CD4-positive, alpha-beta T cell treated with Interleukin-6 at 100 ng/mL for 8 hours (primary cell): ENCODE results near the gene PGC.

Experiments used
- DNase-seq: peaks from one replicate; pipeline ENCODE4 v3.0.0-alpha.2; 2020; ENCODE audit warnings: mixed read lengths, low spot score

Gene PGC

DNA sequence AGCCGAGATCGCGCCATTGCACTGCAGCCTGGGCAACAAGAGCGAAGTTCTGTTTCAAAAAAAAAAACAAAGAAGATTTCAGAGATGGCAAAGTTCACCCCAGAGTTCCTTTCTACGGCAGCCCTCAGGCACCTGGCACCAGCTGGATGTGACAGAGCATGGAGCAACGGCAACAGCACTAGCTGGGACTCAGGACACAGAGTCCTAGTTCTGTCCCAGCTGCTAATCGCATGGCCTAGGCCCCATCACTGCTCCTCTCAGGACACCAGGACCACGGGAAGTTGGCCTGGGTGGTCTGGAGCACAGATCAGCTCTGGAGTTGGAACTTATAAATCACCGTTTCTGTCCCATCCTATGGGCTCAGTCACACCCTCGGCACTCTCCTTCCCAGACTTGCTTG is 1.1 kb downstream of the PGC start:
- DNase-seq = no peak

DNA sequence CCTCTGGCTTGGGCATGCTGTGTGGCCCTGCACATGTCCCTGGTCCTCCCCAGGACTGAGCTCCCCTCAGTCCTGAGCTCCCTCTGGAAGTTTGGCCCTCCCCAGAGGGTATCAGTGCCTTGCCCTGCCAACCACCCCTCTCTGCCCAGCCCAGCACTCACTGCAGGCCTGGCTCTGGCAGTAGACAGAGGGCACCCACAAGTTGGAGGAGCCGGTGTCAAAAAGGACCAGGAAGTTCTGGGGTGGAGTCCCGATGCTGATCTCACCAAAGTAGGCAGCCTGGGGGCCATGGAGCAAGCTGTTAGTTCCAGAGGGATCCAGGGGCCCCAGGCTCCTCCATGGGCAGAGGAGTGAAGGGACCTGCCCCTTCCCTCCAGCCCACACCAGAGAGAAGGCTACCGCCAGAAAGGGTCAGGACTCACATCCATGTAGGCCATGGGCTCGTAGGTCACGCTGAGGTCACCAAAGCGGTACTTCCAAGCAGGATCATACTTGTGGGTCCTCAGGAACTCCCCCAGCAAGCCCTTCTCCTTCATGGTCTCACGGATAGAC is 2.9 kb downstream of the PGC start:
- DNase-seq = no peak

GRCh38 chr6:41743406-41744235 is 3.6 kb downstream of the PGC start:
- no peak for DNase-seq

DNA sequence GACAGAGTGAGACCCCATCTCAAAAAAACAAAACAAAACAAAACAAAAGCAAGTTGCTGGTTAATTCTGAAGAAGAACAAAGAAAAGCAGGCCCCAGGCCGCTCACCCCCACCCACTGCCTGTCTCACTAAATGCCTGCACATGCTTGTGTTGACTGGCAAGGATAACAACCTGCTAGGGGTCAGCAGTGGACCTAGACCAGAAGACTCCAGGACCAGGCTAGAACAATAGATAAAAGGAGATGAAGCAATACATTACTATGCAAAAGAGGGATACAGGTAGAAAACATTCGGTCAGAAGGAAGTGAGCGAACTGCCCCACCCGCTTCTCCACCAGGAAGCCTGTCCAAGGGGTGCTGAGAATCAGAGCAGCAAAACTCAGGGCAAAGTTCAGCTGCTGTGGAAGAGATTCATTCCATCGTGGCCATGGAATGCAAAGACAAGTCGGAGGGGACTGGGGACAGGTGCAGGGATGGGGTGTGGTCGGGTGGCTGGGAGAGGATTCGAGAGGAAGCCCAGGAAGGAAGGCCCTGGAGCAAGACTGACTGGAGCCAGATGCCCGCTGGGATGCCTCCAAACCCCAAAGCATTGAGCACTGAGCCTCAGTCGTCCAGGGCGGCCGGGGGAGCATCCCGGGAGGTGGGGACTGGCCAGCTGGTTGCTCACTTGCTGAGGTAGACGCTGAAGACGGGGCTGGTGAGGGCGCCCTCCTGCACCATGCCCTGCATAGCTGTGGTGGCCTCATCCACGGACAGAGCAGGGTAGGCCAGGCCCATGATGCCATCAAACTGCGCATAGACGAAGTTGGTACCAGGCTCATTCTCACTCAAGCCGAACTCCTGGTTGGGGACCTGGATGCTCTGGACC is 5.3 kb downstream of the PGC start:
- DNase-seq = no peak

DNA sequence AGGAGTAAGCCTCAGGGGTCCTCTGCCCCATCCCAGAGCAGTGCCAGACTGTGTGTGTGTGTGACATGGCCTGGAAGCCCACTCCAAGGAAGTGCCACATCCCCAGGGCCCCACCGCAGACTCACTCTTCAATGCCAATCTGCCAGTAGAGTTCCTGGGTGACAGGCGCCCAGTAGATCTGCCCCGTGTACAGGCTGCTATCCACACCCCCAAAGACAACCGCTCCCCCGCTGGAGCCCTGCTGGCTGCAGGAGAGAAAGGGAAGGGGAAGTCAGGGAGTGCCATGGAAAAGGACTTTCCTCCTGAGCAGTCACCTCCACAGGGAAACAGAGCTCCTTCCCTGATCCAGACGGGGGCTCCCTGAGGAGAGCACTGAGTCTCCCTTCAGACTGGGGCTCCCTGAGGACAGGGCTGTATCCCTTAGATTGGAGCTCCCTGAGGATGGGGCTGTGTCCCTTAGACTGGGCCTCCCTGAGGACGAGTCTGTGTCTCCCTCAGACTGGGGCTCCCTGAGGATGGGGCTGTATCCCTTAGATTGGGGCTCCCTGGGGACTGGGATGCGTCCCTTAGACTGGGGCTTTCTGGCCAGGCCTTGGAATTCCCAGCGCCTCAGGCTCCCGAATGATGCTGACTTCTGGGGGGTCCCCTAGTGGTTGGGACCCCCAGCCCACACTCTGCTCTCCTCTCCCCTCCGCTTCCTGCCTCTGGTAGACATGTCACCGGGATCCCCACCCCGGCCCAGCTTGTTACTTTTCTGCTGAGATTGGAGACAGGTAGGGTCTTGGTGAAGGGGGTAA is 6.6 kb downstream of the PGC start:
- no peak for DNase-seq

- DNase-seq = no peak
Observed at GRCh38 chr6:41739041-41739440, 8.2 kb downstream of the PGC start.

- no peak for DNase-seq
Observed at GRCh38 chr6:41737591-41738130, 9.5 kb downstream of the PGC start.

DNA sequence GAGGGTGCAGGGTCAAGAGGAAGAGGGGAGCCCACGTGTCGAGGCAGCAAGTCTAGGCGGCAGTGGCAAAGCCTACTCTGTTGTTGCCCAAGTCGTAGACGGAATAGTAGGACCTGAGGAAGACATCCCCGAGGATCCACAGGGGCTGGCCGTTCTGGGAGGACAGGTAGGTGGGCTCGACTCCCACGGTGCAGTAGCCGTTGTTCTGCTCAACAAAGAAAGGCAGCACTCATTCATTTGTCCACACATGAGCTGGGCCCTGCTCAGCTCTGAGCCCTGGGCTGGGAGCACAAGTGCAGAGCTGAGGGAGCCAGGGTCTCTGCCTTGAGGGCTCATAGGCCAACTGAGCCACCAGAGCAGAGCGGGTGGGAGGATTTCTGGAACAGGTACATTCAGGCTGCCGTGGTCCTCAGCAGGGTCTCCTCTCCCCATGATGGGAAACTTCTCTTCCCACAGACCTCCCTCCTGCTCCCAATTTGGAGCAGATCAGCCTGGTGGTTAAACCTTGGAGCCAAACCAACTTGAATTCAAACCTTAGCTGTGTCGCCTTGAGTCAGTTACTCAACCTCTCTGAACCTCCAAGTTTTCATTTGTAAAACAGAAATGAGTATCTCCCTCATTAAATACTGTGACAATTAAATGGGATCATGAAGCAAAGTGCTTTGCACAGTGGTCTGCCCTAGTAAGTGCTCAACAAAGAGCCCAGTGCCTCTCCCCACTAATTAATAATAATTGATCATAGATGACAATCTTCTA is 10.2 kb downstream of the PGC start:
- DNase-seq = no peak

DNA sequence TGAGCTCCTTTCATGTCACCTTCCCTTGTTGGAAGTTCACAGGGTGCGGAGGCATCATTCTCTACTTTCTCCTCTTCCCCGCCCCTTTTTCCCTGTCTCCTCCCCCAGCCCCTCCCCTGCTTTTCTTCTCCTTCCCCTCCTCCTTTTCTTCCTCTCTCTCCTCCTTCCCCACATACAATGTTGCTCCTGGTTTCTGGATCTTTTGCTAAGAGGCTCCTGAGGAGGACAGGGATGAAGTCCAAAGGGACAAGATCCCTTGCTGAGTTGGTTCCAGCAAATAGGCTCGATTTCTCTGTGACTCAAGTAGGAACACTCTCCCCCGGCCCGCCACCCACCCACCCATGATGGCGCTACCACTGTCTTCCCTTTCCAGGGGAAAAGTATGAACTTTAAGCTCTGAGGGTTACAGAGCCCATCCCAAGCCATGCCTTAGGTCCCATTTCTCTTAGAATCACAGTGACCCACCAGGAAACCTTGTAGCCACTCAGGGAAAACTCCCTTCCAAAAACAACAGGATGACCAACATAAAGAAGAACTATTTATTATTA is 10.9 kb downstream of the PGC start:
- no peak for DNase-seq

DNA sequence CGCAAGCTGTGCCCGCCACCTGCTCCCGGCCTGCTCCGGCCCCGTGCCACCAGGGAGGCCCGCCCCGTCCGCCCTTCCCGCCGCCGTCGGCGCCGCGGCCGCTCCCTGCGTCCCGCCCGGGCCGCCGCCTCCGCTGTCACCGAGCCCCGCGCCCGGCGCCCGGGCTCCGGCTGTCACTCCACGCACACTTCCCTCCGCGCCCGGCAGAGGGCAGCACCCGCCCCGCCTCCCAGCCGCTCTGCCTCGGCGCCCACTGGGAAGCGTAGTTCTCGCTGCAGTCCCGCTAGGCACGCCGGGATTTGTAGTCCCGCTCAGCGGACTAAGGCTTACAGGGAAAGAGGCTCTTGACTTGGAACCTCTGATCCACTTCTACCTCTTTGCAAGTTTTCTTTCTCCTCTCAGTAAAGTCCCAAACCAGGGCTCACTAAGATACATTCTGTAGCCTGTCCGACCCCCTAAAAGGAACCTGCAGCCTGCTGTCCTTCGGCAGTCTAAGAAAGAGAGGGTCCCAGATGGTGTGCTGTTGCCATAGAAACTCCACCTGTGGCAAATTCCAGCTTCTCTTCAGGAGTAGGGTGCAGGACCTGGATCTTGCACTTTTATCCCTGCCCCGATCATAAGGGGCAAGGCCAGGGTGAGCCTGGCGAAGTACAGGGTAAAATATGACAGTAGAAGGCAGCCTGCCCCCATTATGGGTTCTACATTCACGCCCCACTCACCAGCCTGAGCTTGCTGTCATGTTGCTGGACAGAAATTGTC is 11.6 kb downstream of the PGC start, which contains the start of gene TFEB:
TFEB (minus strand) TSS at position 182 of the 759 bp plus-strand sequence. CDS start 44,395 bp downstream, outside the sequence.
- DNase-seq = peak; percentile 92

- DNase-seq = peak; percentile 67
Observed at GRCh38 chr6:41734666-41735426, 12.4 kb downstream of the PGC start.

DNA sequence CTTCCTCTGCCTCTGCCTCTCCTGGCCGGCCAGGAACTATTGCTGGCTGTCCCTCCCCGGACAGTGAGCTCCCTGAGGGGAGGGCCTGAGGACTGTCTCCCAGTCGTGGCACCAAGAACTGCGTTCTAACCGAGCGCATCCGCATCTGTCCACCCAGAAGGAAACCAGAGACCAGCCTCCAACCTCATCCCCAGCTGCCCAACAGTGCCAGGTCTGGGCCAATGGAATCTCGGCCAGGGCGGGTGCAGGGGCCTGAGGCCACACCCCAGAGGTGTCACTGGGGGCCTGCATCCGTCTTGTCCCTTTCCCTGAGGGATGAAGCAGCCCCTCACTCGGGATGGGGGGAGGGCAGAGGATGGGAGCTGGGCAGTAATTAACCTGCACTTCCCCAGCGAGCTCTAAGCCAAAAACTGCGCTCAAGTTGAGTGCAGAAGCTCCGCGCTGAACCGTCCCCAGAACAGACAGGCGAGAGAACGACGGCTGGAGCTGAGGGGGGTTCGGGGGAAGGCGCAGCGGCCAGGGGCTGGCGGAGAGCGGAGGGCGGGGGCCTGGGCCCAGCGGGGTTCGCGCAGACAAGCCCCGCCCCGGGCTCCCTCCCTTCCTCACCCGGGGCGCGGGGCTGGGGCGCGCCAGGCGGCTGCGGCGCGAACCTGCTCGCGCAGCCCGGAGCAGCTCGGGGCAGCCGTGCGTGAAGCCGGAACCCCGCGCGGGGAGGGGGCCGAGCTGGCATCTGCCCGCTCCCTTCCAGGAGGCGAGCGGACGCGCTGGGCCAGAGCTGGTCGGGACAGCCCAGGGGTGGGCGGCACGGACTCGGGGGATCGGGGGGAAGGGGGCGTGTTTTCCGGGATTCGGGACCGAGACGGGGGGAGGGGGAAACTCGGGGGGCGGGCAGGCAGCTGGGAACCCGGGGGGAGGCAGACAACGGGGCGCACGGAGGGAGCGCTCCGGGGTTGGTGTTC is 13.2 kb downstream of the PGC start:
- peak; percentile 63 for DNase-seq

DNA sequence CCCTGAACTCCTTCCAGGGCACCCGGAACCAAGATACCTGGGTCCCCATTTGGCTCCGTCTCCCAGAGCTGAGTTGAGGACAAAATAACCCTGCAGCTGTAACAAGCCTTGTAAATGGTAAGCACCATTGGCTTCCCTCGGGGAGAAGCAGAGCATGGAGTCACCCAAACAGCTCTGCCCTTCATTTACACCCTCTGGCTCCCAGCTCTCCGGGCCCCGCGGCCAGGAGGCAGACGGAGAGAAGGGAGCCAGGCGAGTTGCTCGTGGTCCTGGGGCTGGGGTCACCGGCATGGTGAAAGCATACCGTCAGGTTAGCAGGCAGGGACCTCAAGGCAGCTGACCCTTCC is 13.9 kb downstream of the PGC start:
- no peak for DNase-seq

DNA sequence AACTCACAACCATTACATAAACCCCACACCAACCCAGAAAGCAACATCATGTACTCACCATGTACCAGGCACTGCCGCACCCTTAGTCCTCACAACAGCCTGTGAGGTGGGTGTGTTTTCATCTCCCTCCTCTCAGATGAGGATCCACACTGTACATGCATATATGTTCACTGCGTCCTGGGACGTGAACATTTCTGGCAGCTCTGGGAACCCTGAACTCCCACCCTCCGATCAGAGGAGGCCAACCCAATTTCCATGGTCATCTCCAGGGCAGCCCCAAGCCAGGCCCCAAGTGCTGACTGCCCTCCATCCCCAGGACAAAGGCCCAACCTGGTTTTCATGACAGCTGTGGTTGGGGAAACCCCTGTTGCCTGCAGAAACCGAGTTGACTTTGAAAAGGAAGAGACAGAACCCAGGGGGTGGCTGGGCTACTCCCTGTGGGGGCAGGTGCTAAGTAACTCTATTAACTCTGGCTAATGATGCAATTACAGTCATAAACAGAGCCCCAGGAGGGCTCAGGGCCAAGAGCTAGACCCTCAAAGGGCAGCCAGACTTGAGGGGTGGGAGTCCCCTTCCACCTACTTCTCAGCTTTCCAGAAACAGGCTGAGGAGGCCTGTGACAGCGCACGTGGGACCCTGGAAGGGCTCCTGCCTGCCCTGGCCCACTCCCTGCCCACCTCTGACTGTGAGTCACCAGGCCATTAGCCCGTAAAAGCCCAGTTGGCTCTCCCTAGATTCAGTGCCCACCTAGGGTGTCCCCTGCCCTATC is 14.4 kb downstream of the PGC start:
- peak; percentile 65 for DNase-seq

DNA sequence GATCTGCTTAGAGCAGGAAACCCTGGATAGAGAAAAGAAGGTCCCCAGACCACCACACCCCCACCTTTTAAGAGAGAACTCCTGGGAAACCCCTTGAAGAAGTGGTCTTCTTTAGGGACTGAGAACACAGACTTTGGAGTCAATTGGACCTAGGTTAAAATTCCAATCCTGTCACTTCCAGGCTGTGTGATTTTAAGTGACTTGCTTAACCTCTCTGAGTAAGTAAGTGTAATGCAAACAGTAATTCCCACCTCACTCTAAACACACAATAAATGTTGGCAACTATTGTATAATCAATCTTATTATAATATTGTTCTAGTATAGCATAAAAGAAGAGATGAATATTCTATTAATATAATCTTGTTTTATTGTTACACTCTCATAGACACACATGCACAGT is 15.0 kb downstream of the PGC start:
- no peak for DNase-seq

GRCh38 chr6:41731561-41732086 is 15.6 kb downstream of the PGC start:
- no peak for DNase-seq
